IPS-15b (cell line): ENCODE data around the gene CARMIL3.

Experiments used
- H3K27me3 ChIP-seq: one replicate; pipeline ENCODE4 v1.6.1; 2013; ENCODE audit warnings: low read length; ENCODE audit not compliant: control insufficient read depth, insufficient read depth
- H3K36me3 ChIP-seq: one replicate; pipeline ENCODE4 v1.6.1; 2013; ENCODE audit warnings: low read length; ENCODE audit not compliant: control insufficient read depth, insufficient read depth
- H3K4me1 ChIP-seq: one replicate; pipeline ENCODE4 v1.6.1; 2013; ENCODE audit warnings: mild to moderate bottlenecking, low read length; ENCODE audit not compliant: control insufficient read depth, insufficient read depth
- H3K4me3 ChIP-seq: one replicate; pipeline ENCODE4 v1.5.1; 2013; ENCODE audit warnings: low read depth, low read length
- H3K9ac ChIP-seq: one replicate; pipeline ENCODE4 v1.6.1; 2013; ENCODE audit warnings: low read depth, mild to moderate bottlenecking, low read length
- H3K9me3 ChIP-seq: one replicate; pipeline ENCODE4 v1.6.1; 2013; ENCODE audit warnings: mild to moderate bottlenecking, low read length; ENCODE audit not compliant: control insufficient read depth, insufficient read depth

The CARMIL3 gene

GRCh38 chr14:24108336-24108874 lies 56.6 kb downstream of the CARMIL3 start:
- H3K4me1 ChIP-seq, result no peaks in the 10 kb centered on the region
- H3K9ac ChIP-seq, result no peak overlapping the region
- H3K9me3 ChIP-seq, result no peaks in the 10 kb centered on the region
- H3K36me3 ChIP-seq, result peaks cover 10% of the 10 kb centered on the region
- H3K27me3 ChIP-seq, result no peaks in the 10 kb centered on the region
- no peak overlapping the region for H3K4me3 ChIP-seq

GRCh38 chr14:24110060-24110459 lies 58.3 kb downstream of the CARMIL3 start:
- Histone ChIP-seq H3K4me1 (no peaks in the 10 kb centered on the region), H3K4me3 (no peak overlapping the region), H3K27me3 (no peaks in the 10 kb centered on the region), H3K9me3 (no peaks in the 10 kb centered on the region), H3K9ac (no peak overlapping the region), H3K36me3 (no peaks in the 10 kb centered on the region)

DNA sequence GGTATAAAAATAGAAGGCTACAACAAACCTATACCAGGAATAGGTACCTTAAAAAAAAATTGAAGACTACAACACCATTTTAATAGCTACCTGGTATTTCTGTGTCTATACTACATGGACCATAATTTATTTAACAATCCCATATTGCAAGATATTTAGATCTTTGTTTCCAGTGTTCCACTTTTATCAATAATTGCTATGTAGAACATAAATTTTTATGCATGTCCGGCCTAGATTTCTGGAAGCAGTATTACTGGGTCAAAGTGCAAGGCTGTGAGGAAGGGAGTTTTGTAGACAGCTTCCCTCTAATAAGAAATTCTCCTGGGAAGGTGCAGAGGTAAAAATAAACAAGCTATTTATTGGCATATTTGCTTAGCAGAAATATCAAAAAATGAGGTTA lies 58.7 kb downstream of the CARMIL3 start:
- Histone ChIP-seq H3K9ac (no peak overlapping the region), H3K4me3 (no peak overlapping the region), H3K27me3 (no peaks in the 10 kb centered on the region), H3K4me1 (no peaks in the 10 kb centered on the region), H3K36me3 (no peaks in the 10 kb centered on the region), H3K9me3 (no peaks in the 10 kb centered on the region)

- peak overlapping the region; percentile 30 for H3K9ac ChIP-seq
- peaks cover 3% of the 10 kb centered on the region for H3K4me1 ChIP-seq
- H3K36me3 ChIP-seq, result peaks cover 10% of the 10 kb centered on the region
- no peaks in the 10 kb centered on the region for H3K27me3 ChIP-seq
- peak overlapping the region; percentile 93 for H3K4me3 ChIP-seq
- no peaks in the 10 kb centered on the region for H3K9me3 ChIP-seq
Observed at GRCh38 chr14:24113379-24113800, 61.6 kb downstream of the CARMIL3 start.

- H3K4me3 ChIP-seq, result peak overlapping the region; percentile 93
- peaks cover 14% of the 10 kb centered on the region for H3K36me3 ChIP-seq
- no peaks in the 10 kb centered on the region for H3K9me3 ChIP-seq
- no peaks in the 10 kb centered on the region for H3K27me3 ChIP-seq
- H3K4me1 ChIP-seq, result peaks cover 3% of the 10 kb centered on the region
- peak overlapping the region; percentile 63 for H3K9ac ChIP-seq
Observed at GRCh38 chr14:24113801-24114531, 62.2 kb downstream of the CARMIL3 start.

GRCh38 chr14:24114532-24115421 lies 63.0 kb downstream of the CARMIL3 start, which contains the start of the genes DCAF11 and NRL:
Gene DCAF11 (plus strand): TSS chr14:24114777. CDS start chr14:24115595, 818 bp downstream.
Gene NRL (minus strand): TSS chr14:24114949. CDS start chr14:24082848, 32,101 bp downstream.
- Histone ChIP-seq H3K9ac (peak within 1 kb of the TSS; percentile 74), H3K36me3 (peaks cover 22% of the 10 kb centered on the region), H3K9me3 (no peaks in the 10 kb centered on the region), H3K4me1 (peaks cover 3% of the 10 kb centered on the region), H3K27me3 (no peaks in the 10 kb centered on the region), H3K4me3 (peak within 1 kb of the TSS; percentile 93)

DNA sequence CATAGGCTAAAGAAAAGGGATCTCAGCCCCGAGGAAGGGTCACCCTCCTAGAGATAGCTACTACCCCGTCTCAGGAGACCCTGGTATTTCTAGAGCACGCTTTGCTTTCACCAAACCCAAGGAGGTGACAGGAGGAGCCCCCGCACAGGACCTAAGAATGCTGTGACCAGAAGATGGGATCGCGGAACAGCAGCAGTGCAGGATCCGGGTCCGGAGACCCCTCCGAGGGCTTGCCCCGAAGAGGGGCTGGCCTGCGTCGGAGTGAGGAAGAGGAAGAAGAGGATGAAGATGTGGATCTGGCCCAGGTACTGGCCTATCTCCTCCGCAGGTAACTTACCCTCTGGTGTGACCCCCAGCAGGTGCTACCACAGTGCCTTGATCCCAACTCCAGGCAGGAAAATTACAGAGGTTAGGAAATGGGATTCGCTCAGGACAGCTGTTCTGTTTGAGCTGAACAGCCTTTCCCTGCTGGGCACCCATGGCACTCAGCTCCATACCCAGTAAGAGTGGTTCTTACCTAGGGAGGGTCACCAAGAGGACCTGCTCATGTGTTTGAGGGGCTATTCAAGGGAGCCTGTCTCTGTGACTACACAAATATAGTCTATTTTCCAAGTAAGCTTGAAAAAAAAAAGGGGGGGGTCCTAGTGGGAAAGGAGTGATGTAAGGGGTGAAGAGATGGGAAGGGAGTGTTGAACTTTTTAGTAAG lies 63.8 kb downstream of the CARMIL3 start:
- Histone ChIP-seq H3K36me3 (peaks cover 23% of the 10 kb centered on the region), H3K9me3 (no peaks in the 10 kb centered on the region), H3K27me3 (no peaks in the 10 kb centered on the region), H3K4me3 (peak overlapping the region; percentile 93), H3K9ac (peak overlapping the region; percentile 74), H3K4me1 (peaks cover 3% of the 10 kb centered on the region)

DNA sequence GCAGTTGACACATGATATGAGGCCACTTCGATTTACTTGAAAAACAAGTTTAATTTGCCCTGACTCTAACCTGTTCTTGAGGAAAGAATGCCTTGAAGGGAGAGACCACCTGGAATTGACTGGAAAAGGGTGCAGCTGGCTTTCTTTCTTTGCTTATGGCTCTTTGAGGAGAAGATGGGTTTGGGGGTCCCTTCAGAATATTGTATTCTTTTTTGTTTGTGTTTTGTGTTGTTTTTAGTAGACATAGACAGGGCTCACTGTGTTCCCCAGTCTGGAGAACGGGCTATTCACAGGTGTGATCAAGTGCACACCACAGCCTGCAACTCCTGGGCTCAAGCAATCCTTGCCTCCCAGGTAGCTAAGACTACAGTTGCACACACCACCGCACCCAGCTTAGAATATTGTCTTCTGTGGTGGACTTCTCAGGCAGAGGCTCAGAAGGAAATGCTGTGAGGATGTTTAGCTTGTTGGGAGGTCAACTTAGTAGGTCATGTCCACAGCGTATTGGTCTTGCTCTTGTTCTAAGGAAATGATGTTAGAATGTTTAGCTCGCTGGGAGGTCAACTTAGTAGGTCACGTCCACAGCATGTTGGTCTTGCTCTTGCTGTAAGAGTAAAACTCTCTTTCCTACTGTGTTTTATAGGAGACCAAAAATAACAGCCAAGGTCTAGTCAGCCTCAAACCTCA lies 64.5 kb downstream of the CARMIL3 start:
- Histone ChIP-seq H3K27me3 (no peaks in the 10 kb centered on the region), H3K36me3 (peaks cover 26% of the 10 kb centered on the region), H3K4me3 (peak overlapping the region; percentile 93), H3K9ac (peak overlapping the region; percentile 74), H3K9me3 (no peaks in the 10 kb centered on the region), H3K4me1 (peaks cover 3% of the 10 kb centered on the region)

- H3K27me3 ChIP-seq, result no peaks in the 10 kb centered on the region
- H3K9ac ChIP-seq, result no peak overlapping the region
- H3K36me3 ChIP-seq, result peaks cover 27% of the 10 kb centered on the region
- no peak overlapping the region for H3K4me3 ChIP-seq
- H3K9me3 ChIP-seq, result no peaks in the 10 kb centered on the region
- H3K4me1 ChIP-seq, result peaks cover 3% of the 10 kb centered on the region
Observed at GRCh38 chr14:24117179-24117578, 65.4 kb downstream of the CARMIL3 start.
